ENCODE results near the gene KRTAP9-2.
"Not testable (repeated sequence)": the region's sequence is repeated elsewhere in the genome, so short reads cannot be mapped to it uniquely, and the experiment has no call there.

Gene KRTAP9-2

DNA sequence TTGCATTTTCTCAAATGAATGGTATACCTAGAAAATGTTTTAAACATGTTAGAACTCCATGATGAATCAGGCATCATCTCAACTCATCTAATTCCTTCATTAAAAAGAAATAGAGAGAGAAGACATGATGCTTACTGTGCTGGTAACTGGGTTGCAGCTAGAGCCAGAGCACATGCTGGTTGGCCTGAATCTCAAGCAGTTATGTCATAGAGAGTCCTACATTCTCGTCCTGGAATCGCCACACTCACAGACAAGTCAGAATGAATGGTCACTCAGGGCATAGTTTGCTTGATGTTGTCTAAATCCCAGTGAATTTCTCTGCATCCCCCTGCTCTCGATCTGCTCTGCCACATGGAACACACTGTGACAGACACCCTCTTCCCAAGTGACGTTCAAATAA, 10.7 kb downstream of the KRTAP9-2 start:
- not testable (repeated sequence) for DNase-seq

DNA sequence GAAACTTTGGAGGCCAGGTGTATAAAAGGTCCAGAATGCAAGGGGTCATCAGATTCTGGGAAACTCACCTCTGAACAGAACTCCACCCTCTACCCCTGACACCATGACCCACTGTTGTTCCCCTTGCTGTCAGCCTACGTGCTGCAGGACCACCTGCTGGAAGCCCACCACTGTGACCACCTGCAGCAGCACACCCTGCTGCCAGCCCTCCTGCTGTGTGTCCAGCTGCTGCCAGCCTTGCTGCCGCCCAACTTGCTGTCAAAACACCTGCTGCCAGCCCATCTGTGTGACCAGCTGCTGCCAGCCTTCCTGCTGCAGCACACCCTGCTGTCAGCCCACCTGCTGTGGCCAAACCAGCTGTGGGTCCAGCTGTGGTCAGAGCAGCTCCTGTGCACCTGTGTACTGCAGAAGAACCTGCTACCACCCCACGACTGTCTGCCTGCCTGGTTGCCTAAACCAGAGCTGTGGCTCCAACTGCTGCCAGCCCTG, 11.5 kb downstream of the KRTAP9-2 start, which contains the start of gene KRTAP9-8:
Gene KRTAP9-8, plus strand, starts transcription at position 51 of the 489 bp plus-strand sequence. Its CDS starts 53 bp downstream, at position 104.
- DNase-seq: not testable (repeated sequence)

DNA sequence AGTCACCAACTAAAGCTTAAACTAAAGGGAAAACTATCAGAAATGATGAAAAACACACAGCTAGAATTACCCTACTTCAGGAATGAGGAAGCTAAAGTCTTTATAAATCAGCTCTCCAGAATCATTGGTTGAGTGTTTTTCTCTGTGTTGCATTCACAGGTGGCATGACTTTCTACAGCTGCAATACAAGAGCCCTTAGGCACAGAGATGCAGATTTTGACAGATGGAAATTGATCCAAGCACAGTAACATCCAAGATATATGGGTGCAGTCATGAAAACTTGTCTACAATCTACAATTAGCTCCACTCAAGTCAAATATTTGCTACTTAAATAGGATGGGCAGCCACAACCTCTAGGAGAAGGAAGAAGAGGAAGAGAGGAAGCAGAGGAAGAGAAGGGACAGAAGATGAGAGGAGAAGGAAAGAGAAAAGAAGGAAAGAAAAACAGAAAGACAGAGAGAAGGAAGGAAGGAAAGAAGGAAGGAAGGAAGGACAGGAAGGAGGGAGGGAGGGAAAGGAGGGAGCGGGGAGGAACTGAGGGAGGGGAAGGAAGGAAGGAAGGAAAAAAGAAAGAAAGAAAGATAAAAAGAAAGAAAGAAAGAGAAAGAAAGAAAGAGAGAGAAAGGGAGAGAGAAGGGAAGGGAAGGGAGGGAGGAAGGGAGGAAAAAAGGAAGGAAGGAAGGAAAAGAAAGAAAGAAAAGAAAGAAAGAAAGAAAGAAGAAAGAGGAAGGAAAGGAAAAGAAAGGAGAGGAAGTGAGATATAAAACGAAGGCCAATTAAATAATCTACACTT, 20.7 kb downstream of the KRTAP9-2 start:
- not testable (repeated sequence) for DNase-seq

DNA sequence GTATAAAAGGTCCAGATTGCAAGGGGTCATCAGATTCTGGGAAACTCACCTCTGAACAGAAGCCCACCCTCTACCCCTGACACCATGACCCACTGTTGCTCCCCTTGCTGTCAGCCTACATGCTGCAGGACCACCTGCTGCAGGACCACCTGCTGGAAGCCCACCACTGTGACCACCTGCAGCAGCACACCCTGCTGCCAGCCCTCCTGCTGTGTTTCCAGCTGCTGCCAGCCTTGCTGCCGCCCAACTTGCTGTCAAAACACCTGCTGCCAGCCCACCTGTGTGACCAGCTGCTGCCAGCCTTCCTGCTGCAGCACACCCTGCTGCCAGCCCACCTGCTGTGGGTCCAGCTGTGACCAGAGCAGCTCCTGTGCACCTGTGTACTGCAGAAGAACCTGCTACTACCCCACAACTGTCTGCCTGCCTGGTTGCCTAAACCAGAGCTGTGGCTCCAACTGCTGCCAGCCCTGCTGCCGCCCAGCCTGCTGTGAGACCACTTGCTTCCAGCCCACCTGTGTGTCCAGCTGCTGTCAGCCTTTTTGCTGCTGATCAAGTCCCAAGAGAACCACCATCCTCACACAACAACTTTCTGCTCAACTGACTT, 23.3 kb downstream of the KRTAP9-2 start, which contains the start of gene KRTAP9-4:
Gene KRTAP9-4, plus strand, starts transcription at position 51 of the 604 bp plus-strand sequence. Its CDS starts 34 bp downstream, at position 85.
- DNase-seq: not testable (repeated sequence)

DNA sequence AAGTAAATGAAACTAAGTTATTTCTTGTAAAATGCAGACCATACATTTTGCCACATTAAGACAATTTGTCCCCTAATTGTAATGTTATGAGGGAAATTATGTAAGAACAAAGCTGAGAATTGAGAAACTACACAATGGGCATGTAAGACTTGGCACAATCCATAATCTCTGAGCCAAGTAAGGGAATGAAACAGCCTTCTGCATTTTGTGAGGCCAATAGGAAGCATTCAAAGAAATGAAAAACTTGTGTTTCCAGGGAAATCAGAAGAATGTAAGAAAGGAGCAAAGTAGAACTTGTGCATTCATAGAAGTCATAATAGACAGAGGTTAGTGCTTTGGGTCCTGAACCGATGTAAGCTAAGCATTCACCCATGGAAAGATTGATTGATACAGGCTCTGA, 24.8 kb downstream of the KRTAP9-2 start:
- DNase-seq: no peak

DNA sequence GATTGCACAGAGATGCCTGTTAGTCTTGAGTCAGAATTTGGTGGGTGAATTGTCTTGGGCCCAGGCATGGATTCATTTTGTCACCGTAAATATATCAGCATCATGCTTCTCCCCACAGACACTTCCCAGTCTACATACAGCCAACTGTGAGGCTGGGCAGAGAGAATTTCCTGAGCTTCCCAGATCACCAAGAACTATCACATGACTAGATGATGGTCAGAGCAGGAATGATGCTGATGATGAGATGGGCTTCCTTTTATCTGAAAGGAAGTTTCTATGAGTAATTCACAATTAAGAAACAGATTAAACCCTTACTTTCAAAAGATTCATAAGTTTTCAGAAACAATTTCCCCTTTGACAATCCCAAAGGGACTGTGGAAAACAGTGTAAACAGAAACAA, 28.4 kb downstream of the KRTAP9-2 start:
- no peak for DNase-seq

DNA sequence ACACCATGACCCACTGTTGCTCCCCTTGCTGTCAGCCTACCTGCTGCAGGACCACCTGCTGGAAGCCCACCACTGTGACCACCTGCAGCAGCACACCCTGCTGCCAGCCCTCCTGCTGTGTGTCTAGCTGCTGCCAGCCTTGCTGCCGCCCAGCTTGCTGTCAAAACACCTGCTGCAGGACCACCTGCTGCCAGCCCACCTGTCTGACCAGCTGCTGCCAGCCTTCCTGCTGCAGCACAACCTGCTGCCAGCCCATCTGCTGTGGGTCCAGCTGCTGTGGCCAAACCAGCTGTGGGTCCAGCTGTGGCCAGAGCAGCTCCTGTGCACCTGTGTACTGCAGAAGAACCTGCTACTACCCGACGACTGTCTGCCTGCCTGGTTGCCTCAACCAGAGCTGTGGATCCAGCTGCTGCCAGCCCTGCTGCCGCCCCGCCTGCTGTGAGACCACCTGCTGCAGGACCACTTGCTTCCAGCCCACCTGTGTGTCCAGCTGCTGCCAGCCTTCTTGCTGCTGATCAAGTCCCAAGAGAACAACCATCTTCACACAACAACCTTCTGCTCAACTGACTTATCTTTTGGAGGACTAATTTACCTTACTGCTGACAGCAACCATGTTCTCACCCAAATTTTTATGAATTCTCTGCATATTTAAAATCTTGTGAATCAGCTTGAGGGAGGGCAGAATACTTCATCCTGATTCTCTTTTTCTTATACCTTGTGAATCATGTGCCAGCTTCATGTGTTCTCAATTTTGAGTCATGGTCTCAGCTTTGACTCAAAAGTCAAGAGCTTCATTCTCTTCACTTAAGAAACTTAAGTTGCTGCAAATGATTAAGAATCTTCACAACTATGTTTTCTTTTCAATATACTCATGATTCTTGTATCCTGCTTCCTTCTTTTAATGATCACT, 29.2 kb downstream of the KRTAP9-2 start, which contains the start of gene KRTAP9-9:
Gene KRTAP9-9, plus strand, starts transcription at position 4 of the 910 bp plus-strand sequence.
- not testable (repeated sequence) for DNase-seq

DNA sequence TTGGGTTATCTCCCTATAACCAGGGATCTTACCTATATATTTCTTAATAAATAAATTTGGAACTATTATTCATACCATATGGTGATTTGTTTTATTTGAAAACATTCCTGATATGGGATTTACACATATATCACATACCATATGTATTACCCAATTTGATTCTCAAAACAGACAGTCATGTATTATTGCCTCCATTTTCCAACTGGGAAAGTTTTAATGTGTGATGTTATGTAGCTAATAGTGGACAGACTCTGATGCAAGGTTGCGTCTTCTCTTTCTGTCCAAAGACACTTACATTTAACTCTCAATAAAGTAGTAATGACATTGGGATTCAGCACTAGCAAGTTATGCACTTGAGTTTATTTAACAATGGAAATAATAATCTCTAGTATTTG, 29.8 kb downstream of the KRTAP9-2 start:
- DNase-seq: no peak

DNA sequence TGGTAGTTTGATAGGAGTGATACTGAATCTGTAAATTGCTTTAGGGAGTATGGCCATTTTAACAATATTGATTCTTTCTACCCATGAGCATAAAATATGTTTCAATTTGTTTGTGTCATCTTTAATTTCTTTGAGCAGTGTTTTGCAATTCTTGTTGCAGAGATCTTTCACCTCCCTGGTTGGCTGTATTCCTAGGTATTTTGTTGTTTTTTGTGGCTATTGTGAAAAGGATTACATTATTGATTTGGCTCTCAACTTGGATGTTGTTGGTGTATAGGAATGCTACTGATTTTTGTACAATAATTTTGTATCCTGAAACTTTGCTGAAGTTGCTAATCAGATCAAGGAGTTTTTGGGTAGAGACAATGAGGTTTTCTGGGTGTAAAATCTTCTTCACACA, 32.0 kb downstream of the KRTAP9-2 start:
- no peak for DNase-seq

DNA sequence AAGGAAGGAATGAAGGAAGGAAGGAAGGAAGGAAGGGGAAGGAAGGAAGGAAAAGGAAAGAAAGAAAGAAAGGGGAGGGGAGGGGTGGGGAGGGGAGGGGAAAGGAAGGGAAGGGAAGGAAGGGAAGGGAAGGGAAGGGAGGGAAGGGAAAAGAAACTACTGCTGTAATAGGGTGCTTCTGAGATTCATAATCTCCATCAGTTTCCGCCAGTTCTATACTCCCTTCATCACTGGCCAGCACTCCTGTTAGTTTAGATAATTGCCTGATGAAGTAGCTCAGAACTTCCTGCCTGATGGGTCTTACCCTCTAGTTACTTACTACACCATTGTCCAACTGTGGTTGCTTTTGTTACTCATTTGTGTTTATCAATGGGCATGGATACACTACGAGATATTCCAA, 36.8 kb downstream of the KRTAP9-2 start:
- DNase-seq: no peak

DNA sequence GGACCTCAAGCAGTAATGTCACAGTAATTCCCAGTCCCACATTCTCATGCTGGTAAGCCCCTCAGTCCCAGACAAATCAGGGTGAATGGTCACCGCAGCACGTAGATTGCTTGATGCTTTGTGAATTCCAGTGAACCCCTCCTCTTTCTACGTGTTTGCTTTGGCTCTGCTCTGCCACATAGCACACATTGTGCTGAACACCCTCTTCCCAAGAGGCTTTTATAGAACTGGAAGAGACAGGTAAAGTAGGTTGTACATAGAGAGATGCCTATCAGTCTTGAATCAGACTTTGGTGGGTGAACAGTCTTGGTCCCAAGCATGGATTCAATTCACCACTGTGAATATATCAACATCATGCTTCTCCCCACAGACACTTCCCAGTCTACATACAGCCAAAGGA, 38.2 kb downstream of the KRTAP9-2 start:
- DNase-seq: no peak

DNA sequence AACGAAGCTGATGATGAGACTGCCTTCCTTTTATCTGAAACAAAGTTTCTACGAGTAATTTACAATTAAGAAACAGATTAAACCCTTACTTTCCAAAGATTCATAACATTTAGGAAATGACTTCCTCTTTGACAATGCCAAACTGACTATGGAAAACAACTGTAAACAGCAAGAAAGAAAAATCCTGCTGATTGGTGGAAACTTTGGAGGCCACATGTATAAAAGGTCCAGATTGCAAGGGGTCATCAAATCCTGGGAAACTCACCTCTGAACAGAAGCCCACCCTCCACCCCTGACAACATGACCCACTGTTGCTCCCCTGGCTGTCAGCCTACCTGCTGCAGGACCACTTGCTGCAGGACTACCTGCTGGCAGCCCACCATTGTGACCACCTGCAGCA, 38.6 kb downstream of the KRTAP9-2 start, which contains the start of gene KRTAP9-6:
Gene KRTAP9-6, plus strand, starts transcription at position 301 of the 400 bp plus-strand sequence. Its CDS starts 0 bp downstream, at position 301.
- DNase-seq: no peak

DNA sequence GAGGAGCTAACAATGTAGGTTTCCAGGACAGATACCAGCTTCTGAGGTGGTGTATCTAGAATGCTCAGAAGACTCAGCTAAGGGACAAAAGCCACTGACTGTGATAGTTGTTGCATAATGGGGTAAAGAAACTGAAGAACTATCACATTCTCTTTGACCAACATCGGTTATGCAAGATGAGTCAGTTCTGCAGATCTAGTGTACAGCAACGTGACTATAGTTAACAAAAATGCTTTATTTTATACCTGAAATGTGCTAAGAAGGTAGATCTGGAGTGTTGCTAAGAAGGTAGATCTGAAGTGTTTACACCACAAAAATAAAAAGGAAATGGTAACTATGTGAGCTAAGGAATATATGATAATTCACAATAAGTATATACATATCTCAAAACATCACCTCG, 41.3 kb downstream of the KRTAP9-2 start:
- no peak for DNase-seq

DNA sequence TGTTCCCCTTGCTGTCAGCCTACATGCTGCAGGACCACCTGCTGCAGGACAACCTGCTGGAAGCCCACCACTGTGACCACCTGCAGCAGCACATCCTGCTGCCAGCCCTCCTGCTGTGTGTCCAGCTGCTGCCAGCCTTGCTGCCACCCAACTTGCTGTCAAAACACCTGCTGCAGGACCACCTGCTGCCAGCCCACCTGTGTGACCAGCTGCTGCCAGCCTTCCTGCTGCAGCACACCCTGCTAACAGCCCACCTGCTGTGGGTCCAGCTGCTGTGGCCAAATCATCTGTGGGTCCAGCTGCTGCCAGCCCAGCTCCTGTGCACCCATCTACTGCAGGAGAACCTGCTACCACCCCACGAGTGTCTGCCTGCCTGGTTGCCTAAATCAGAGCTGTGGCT, 44.9 kb downstream of the KRTAP9-2 start:
- DNase-seq: not testable (repeated sequence)

DNA sequence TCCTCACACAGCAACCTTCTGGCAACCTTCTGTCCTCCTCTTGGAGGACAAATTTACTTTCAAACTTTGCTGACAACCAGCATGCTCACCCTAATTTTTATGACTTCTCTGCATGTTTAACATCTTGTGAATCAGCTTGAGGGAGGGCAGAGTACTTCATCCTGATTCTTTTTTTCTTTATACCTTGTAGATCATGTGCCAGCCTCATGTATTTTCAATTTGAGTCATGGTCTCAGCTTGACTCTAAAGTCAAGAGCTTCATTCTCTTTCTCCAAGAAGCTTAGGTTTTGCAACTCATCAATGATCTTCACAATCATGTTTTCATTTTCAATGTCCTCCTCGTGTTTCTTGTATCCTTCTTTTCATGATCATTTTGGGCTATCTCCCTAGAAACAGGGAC, 45.4 kb downstream of the KRTAP9-2 start:
- no peak for DNase-seq

DNA sequence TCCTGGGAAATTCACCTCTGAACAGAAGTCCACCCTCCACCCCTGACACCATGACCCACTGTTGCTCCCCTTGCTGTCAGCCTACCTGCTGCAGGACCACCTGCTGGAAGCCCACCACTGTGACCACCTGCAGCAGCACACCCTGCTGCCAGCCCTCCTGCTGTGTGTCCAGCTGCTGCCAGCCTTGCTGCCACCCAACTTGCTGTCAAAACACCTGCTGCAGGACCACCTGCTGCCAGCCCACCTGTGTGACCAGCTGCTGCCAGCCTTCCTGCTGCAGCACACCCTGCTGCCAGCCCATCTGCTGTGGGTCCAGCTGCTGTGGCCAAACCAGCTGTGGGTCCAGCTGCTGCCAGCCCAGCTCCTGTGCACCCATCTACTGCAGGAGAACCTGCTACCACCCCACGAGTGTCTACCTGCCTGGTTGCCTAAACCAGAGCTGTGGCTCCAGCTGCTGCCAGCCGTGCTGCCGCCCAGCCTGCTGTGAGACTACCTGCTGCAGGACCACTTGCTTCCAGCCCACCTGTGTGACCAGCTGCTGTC, 49.3 kb downstream of the KRTAP9-2 start, which contains the start of gene KRTAP9-7:
Gene KRTAP9-7, plus strand, starts transcription at position 51 of the 543 bp plus-strand sequence. Its CDS starts 0 bp downstream, at position 51.
- DNase-seq: not testable (repeated sequence)

Data from NCI-H1694 treated with DMSO at 0.1 percent for 48 hours (cell line).